Right lobe of liver (tissue), 4 donors: Measurements from ENCODE around the gene HKDC1.

Source experiments
- CTCF ChIP-seq, 4 donors: fragments of 200-600 bp in 3 of 4; fragments of 450-650 bp in 1 of 4; IDR thresholded peaks; one replicate each; pipeline versions ENCODE4 v1.5.1 to v1.8.0; 2016 to 2022; ENCODE audit warnings: antibody characterized with exemption in 4 of 4, mild to moderate bottlenecking in 2 of 4
- POLR2A ChIP-seq: fragments of 450-650 bp; IDR thresholded peaks from one replicate; pipeline ENCODE4 v1.6.1; 2017; ENCODE audit warnings: antibody characterized with exemption, mild to moderate bottlenecking
- donor health status: DM: no; HTN: no; CAD: no.
- donor health status: DM: no; HTN: no; CAD: no.
- donor health status: DM: no; HTN: yes; CAD: no.

- no peak for TF ChIP-seq CTCF (IDR thresholded peaks at IDR 0.05)
- no peak for TF ChIP-seq POLR2A
Observed at GRCh38 chr10:69240455-69240854, 20.3 kb downstream of the HKDC1 start.
